RWPE2 (cell line): ENCODE data around the gene NKX3-2.

Experiments used
- ATAC-seq: fragments of 200-7000 bp; cut with Tn5 transposase; 3 replicates; pipeline ENCODE4 v1.9.1; 2021; ENCODE audit warnings: low read depth
- DNase-seq: peaks from one replicate; pipeline ENCODE4 v3.0.0-alpha.2; 2020; ENCODE audit warnings: low spot score
- H3K27ac ChIP-seq: fragments of 450-650 bp; 2 replicates; pipeline ENCODE4 v1.5.1; 2017; ENCODE audit warnings: mild to moderate bottlenecking; ENCODE audit not compliant: poor library complexity, severe bottlenecking
- H3K27me3 ChIP-seq: fragments of 250-450 bp; sonication (Bioruptor Pico); 2 replicates; pipeline ENCODE4 v1.5.1; 2021; ENCODE audit warnings: mild to moderate bottlenecking, moderate library complexity; ENCODE audit not compliant: insufficient read depth, poor library complexity, severe bottlenecking
- H3K36me3 ChIP-seq: fragments of 250-450 bp; sonication (Bioruptor Pico); 2 replicates; pipeline ENCODE4 v1.5.1; 2020; ENCODE audit warnings: low read depth, mild to moderate bottlenecking, moderate library complexity
- H3K4me1 ChIP-seq: fragments of 250-450 bp; sonication (Bioruptor Pico); 2 replicates; pipeline ENCODE4 v1.5.1; 2021; ENCODE audit warnings: mild to moderate bottlenecking, moderate library complexity; ENCODE audit not compliant: insufficient read depth, poor library complexity, severe bottlenecking
- H3K4me3 ChIP-seq: fragments of 250-450 bp; sonication (Bioruptor Pico); 2 replicates; pipeline ENCODE4 v1.5.1; 2021; ENCODE audit warnings: mild to moderate bottlenecking, moderate library complexity; ENCODE audit not compliant: severe bottlenecking
- H3K9me3 ChIP-seq: fragments of 250-450 bp; sonication (Bioruptor Pico); 2 replicates; pipeline ENCODE4 v1.5.1; 2021; ENCODE audit warnings: mild to moderate bottlenecking, moderate library complexity; ENCODE audit not compliant: severe bottlenecking
- TF ChIP-seq, protein P1 (sequence below): fragments of 450-650 bp; IDR thresholded peaks from one replicate; pipeline ENCODE4 v1.5.1; 2017; ENCODE audit warnings: mild to moderate bottlenecking, moderate library complexity; ENCODE audit not compliant: poor library complexity, severe bottlenecking

The NKX3-2 gene

DNA sequence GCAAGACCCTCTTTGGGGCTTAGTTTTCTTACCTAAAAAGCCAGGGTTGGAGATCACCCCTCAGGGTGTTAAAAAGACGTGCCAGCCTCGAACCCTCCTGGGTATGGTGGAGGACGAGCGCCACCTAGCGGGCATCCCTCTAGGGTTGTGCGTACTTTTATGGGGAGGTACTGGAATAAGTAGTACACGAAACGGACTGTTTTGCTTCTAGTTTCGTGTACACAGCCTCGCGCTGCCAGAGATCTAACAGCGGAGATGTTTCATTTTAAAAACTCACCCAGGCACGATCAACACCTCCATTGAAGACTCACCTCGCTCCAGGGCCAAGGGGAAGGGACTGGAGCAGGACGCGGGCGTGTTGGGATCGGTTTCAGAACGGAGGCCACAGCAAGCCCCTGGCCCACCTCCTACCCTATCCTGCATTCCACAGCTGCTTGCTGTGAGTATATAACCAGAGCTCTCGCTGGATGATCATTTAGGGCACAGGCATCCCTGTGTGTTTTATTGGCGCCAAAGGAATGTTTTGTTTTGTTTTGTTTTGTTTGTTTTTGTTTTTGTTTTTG is 4.8 kb upstream of the NKX3-2 start:
- ATAC-seq: peak; percentile 53
- Histone ChIP-seq H3K27ac (no peak overlapping the region), H3K36me3 (no peaks in the 10 kb centered on the region), H3K4me3 (peak overlapping the region; percentile 18), H3K4me1 (no peaks in the 10 kb centered on the region), H3K27me3 (peaks cover 66% of the 10 kb centered on the region), H3K9me3 (no peaks in the 10 kb centered on the region)
- TF ChIP-seq, protein P1, sequence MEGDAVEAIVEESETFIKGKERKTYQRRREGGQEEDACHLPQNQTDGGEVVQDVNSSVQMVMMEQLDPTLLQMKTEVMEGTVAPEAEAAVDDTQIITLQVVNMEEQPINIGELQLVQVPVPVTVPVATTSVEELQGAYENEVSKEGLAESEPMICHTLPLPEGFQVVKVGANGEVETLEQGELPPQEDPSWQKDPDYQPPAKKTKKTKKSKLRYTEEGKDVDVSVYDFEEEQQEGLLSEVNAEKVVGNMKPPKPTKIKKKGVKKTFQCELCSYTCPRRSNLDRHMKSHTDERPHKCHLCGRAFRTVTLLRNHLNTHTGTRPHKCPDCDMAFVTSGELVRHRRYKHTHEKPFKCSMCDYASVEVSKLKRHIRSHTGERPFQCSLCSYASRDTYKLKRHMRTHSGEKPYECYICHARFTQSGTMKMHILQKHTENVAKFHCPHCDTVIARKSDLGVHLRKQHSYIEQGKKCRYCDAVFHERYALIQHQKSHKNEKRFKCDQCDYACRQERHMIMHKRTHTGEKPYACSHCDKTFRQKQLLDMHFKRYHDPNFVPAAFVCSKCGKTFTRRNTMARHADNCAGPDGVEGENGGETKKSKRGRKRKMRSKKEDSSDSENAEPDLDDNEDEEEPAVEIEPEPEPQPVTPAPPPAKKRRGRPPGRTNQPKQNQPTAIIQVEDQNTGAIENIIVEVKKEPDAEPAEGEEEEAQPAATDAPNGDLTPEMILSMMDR: peak; percentile 92
- peak; percentile 67 for DNase-seq

DNA sequence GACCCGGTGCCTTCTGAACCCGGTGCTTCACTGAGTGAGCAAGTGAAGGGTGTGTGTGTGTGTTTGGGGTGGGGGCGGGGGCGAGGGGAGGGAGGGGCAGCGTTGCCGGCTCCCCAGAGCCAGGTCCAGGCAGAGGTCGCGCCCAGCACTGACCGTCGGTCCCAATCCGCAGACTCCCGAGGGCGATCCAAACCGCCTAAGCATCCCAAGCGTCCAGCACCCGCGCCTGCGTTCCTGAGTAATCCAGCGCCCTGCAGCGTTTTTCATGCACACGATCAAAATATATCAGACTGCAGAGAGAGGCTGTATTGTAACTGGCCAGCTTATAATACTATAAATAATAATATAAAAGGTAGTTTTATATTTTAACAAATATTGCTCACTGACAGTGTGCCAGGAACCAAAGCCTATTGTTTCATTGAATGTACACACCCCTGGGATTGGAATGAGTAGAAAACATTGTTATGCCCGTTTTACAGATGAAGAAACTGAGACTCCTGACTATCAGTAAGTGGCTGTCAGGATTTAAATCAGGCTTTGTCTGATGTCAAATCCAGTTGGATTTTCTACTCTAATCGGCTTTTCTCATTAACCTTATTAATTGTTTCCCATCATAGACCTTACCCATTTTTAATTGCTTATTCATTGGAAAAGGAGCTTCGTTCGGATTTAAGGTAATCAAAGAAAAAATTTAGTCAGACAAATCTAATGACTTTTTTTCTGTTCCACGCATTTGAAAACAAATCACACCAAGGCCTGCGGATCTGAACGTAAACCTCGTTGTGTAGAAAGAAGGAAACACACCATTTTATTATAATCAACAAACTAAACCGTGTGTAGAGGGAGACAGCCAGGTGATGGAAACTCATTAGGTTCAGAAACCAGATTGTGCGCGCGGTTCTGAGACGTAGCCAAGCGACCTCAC is 4.0 kb upstream of the NKX3-2 start:
- peaks cover 73% of the 10 kb centered on the region for H3K27me3 ChIP-seq
- ATAC-seq (no peak), DNase-seq (no peak)
- H3K4me3 ChIP-seq: no peak overlapping the region
- no peaks in the 10 kb centered on the region for H3K4me1 ChIP-seq
- no peaks in the 10 kb centered on the region for H3K9me3 ChIP-seq
- no peaks in the 10 kb centered on the region for H3K36me3 ChIP-seq
- TF ChIP-seq, protein P1: no peak
- H3K27ac ChIP-seq: no peak overlapping the region

DNA sequence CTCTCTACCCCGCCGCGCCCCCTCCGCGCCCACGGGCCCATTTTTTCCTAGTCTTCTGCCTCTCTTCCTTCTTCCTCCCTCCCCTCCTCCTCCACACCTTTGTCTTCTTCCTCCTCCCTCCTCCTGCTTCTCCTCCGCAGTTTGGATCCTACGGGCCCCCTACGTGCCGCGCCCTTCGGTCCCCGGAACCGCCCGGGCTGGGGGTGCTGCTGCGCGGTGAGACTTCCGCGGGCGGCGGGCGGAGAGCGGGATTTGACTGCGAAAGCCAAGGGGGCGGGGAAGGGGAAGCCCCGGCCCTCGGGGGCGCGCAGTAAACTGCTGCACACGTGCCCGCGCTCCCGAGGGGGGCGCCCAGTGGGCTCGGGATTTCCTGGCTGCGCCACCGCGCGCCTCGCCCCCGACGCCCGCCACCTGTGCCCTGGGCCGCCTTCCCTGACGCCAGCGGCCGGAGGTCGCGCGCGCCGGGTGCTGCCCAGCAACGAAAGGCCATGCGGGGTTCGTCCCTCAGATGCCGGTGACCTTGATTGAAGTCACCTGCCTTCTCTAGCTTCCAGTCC is 3.3 kb upstream of the NKX3-2 start:
- Histone ChIP-seq H3K9me3 (no peaks in the 10 kb centered on the region), H3K36me3 (no peaks in the 10 kb centered on the region), H3K27ac (no peak overlapping the region), H3K4me1 (no peaks in the 10 kb centered on the region), H3K27me3 (peaks cover 81% of the 10 kb centered on the region), H3K4me3 (peak overlapping the region; percentile 7)
- DNase-seq (no peak), ATAC-seq (no peak)
- TF ChIP-seq, protein P1: no peak

DNA sequence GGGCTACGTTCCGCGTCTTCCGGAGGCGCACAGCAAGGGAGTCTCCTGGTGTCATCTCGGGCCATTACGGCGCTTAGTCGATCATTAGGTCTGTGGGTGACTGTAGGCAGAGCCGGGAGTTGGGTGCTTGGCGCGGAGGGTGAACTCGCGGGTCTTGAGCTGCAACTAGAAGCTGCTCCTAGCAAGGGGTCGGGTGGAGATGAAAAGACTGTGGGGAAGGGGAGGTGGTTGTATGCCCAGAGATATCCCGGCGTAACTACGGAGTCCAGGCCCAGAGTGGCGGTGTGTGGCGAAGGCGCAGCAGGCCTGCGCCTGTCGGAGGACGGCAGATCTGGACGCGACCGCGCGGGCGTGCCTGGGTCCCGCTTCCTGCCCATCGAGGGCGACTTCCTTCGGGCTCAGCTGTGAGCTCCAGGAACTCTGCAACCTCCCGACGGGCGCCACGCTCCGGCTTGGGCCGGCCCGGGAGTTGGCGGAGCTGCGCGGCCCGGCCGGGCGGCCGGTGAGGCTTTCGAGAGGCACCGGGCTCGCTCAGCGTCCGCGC is 2.7 kb upstream of the NKX3-2 start:
- no peaks in the 10 kb centered on the region for H3K9me3 ChIP-seq
- ATAC-seq (peak; percentile 2; the same call in 1 of the 3 replicates), DNase-seq (peak; percentile 42)
- no peaks in the 10 kb centered on the region for H3K36me3 ChIP-seq
- H3K27me3 ChIP-seq: peaks cover 86% of the 10 kb centered on the region
- TF ChIP-seq, protein P1: no peak
- H3K4me1 ChIP-seq: no peaks in the 10 kb centered on the region
- peak overlapping the region; percentile 7 for H3K4me3 ChIP-seq
- no peak overlapping the region for H3K27ac ChIP-seq
